HG02870 (cell line): ENCODE data around the gene IGF2.
"Not testable (repeated sequence)": the region's sequence is repeated elsewhere in the genome, so short reads cannot be mapped to it uniquely, and the experiment has no call there.

ENCODE experiments used
- ATAC-seq: cut with Tn5 transposase; IDR thresholded peaks from one replicate; pipeline ENCODE4 v1.9.1; 2021; ENCODE audit warnings: mild to moderate bottlenecking, moderate library complexity; ENCODE audit not compliant: unreplicated experiment

The IGF2 gene

GRCh38 chr11:2124736-2125484, 14.3 kb downstream of the IGF2 start:
- not testable (repeated sequence) for ATAC-seq

- no peak for ATAC-seq
These were observed 15.6 kb downstream of the IGF2 start for GRCh38 chr11:2123628-2123960.

GRCh38 chr11:2122907-2123627, 16.1 kb downstream of the IGF2 start:
- ATAC-seq: no peak

- no peak for ATAC-seq
These were observed 16.8 kb downstream of the IGF2 start for GRCh38 chr11:2122222-2122906.

GRCh38 chr11:2121227-2122130, 17.7 kb downstream of the IGF2 start:
- ATAC-seq: no peak

GRCh38 chr11:2120359-2121100, 18.7 kb downstream of the IGF2 start:
- ATAC-seq: no peak

- no peak for ATAC-seq
These were observed 20.5 kb downstream of the IGF2 start for GRCh38 chr11:2118677-2119076.

GRCh38 chr11:2116680-2117079, 22.5 kb downstream of the IGF2 start:
- ATAC-seq: no peak

- ATAC-seq: no peak
These were observed 23.9 kb downstream of the IGF2 start for GRCh38 chr11:2115308-2115707.

- no peak for ATAC-seq
These were observed 24.6 kb downstream of the IGF2 start for GRCh38 chr11:2114430-2115241.

GRCh38 chr11:2113776-2114175, 25.4 kb downstream of the IGF2 start:
- no peak for ATAC-seq

- no peak for ATAC-seq
These were observed 28.7 kb downstream of the IGF2 start for GRCh38 chr11:2110521-2110920.

GRCh38 chr11:2109541-2110019, 29.6 kb downstream of the IGF2 start:
- no peak for ATAC-seq

GRCh38 chr11:2108675-2109491, 30.3 kb downstream of the IGF2 start:
- ATAC-seq: no peak

GRCh38 chr11:2107941-2108630, 31.1 kb downstream of the IGF2 start:
- no peak for ATAC-seq

GRCh38 chr11:2107521-2107920, 31.7 kb downstream of the IGF2 start:
- ATAC-seq: no peak

- no peak for ATAC-seq
These were observed 32.5 kb downstream of the IGF2 start for GRCh38 chr11:2106583-2107209.
